GM12878 (cell line): Measurements from ENCODE around the gene COPS8. TPM values are rescaled to one million over a fixed set of nuclear protein-coding genes. Genes with fewer than 3 reads are reported as not detected.

Experiments used
- ATAC-seq: fragments of 200-7000 bp; cut with Tn5 transposase; 3 replicates; pipeline ENCODE4 v1.9.1; 2020; ENCODE audit warnings: mild to moderate bottlenecking, moderate library complexity
- BruUV-seq: library from RNA; stranded (reverse); fragments of 400-500 nt; replicated peaks from 2 replicates; lab custom pipeline; 2021; lab: Mats Ljungman, UMichigan
- CTCF ChIA-PET: fragments of 300-600 bp; sonication (Branson Sonifier 250); formaldehyde crosslinking; extraction: SDS; loops from one replicate; lab custom pipeline; 2021; ENCODE audit warnings: inconsistent platforms; lab: Yijun Ruan, JAX
- POLR2A ChIA-PET: fragments of 350-600 bp; formaldehyde crosslinking; extraction: SDS; loops from one replicate; lab custom pipeline; 2021; ENCODE audit warnings: inconsistent platforms; lab: Charles Lee
- RAD21 ChIA-PET: fragments of 300-600 bp; sonication (Branson Sonifier 250); formaldehyde crosslinking; loops from one replicate; lab custom pipeline; 2023; ENCODE audit warnings: antibody characterized with exemption; ENCODE audit not compliant: unreplicated experiment; lab: Charles Lee
- SMC1A ChIA-PET: fragments of 300-600 bp; sonication (Branson Sonifier 250); formaldehyde crosslinking; loops from one replicate; lab custom pipeline; 2023; ENCODE audit not compliant: unreplicated experiment, uncharacterized antibody; lab: Charles Lee
- DNase-seq: peaks from one replicate; pipeline ENCODE4 v3.0.0-alpha.2; 2011; ENCODE audit warnings: low read depth, low spot score
- FAIRE-seq: peaks from 3 replicates; lab custom pipeline; 2011; peaks lifted over from hg19 to GRCh38; lab: Jason Lieb, UNC
- H2AFZ ChIP-seq: 2 replicates; pipeline ENCODE4 v1.6.0; 2011; ENCODE audit warnings: low read depth, low read length, control low read depth; ENCODE audit not compliant: control insufficient read depth
- H3K27ac ChIP-seq: 2 replicates; pipeline ENCODE4 v1.5.1; 2011; ENCODE audit warnings: control low read depth; ENCODE audit not compliant: control insufficient read depth, insufficient read depth
- H3K27me3 ChIP-seq, 2 experiments: replicated peaks in 1 of 2; 2 replicates each; pipeline versions ENCODE4 v1.6.0 to v1.6.1; 2011; ENCODE audit warnings: low read length in 1 of 2; ENCODE audit not compliant: control insufficient read depth in 2 of 2, insufficient read depth in 2 of 2
- H3K36me3 ChIP-seq, 2 experiments: 2 replicates each; pipeline ENCODE4 v1.5.1; 2011; ENCODE audit warnings: low read length in 1 of 2; ENCODE audit not compliant: control insufficient read depth in 2 of 2, insufficient read depth in 2 of 2
- H3K4me1 ChIP-seq: 2 replicates; pipeline ENCODE4 v1.6.1; 2011; ENCODE audit warnings: mild to moderate bottlenecking, low read length, moderate library complexity, mixed read lengths; ENCODE audit not compliant: control insufficient read depth, insufficient read depth
- H3K4me2 ChIP-seq: 2 replicates; pipeline ENCODE4 v1.6.0; 2011; ENCODE audit warnings: control low read depth; ENCODE audit not compliant: control insufficient read depth, insufficient read depth
- H3K4me3 ChIP-seq: fragments of 200-600 bp; sonication (generic); 2 replicates; pipeline ENCODE4 v1.5.1; 2016
- H3K79me2 ChIP-seq: 2 replicates; pipeline ENCODE4 v1.6.0; 2011; ENCODE audit warnings: low read length; ENCODE audit not compliant: control insufficient read depth, insufficient read depth
- H3K9ac ChIP-seq: 2 replicates; pipeline ENCODE4 v1.8.0; 2011; ENCODE audit warnings: low read length, control low read depth, mixed read lengths; ENCODE audit not compliant: control insufficient read depth, insufficient read depth
- H3K9me3 ChIP-seq: replicated peaks from 3 replicates; pipeline ENCODE4 v1.5.1; 2011; ENCODE audit warnings: mild to moderate bottlenecking, low read length; ENCODE audit not compliant: control insufficient read depth, insufficient read depth
- H4K20me1 ChIP-seq: 2 replicates; pipeline ENCODE4 v1.6.0; 2011; ENCODE audit not compliant: control insufficient read depth, insufficient read depth
- ASH2L ChIP-seq: fragments of 300-600, 200-600 bp; sonication (generic); IDR thresholded peaks from 2 replicates; pipeline ENCODE4 v1.6.1; 2017; ENCODE audit warnings: low read depth, mild to moderate bottlenecking, borderline replicate concordance
- BACH1 ChIP-seq: fragments of 450-650 bp; IDR thresholded peaks from 2 replicates; pipeline ENCODE4 v1.6.1; 2017; ENCODE audit warnings: mild to moderate bottlenecking, borderline replicate concordance
- CHD2 ChIP-seq: IDR thresholded peaks from 2 replicates; pipeline ENCODE4 v1.6.1; 2011; ENCODE audit warnings: low read depth, low read length, improper control_type of control experiment, borderline replicate concordance
- CREB1 ChIP-seq: IDR thresholded peaks from 2 replicates; pipeline ENCODE4 v1.6.1; 2012; ENCODE audit warnings: low read depth, mild to moderate bottlenecking, inconsistent platforms
- E4F1 ChIP-seq: fragments of 450-650 bp; IDR thresholded peaks from 2 replicates; pipeline ENCODE4 v1.6.1; 2018; ENCODE audit warnings: borderline replicate concordance, mild to moderate bottlenecking; ENCODE audit not compliant: partially characterized antibody
- EGR1 ChIP-seq, 2 experiments: IDR thresholded peaks; 1 replicate in 1 of 2; 2 replicates in 1 of 2; pipeline ENCODE4 v1.6.1; 2011 to 2012; ENCODE audit warnings: low read depth in 2 of 2, low read length in 2 of 2, borderline replicate concordance in 1 of 2, mild to moderate bottlenecking in 1 of 2, moderate library complexity in 1 of 2
- KDM1A ChIP-seq: fragments of 200-600 bp; sonication (generic); IDR thresholded peaks from 2 replicates; pipeline ENCODE4 v1.6.1; 2016; ENCODE audit warnings: borderline replicate concordance
- NR2C1 ChIP-seq: fragments of 450-650 bp; IDR thresholded peaks from 2 replicates; pipeline ENCODE4 v1.6.1; 2017; ENCODE audit warnings: antibody characterized with exemption, mild to moderate bottlenecking, moderate library complexity
- NR2C2 ChIP-seq: IDR thresholded peaks from 2 replicates; pipeline ENCODE4 v1.6.1; 2011; ENCODE audit warnings: borderline replicate concordance, low read depth; ENCODE audit not compliant: control insufficient read depth, insufficient read length
- NR2F1 ChIP-seq: fragments of 450-650 bp; conservative IDR thresholded peaks from 2 replicates; pipeline ENCODE4 v1.6.1; 2017; ENCODE audit warnings: mild to moderate bottlenecking
- PBX3 ChIP-seq: IDR thresholded peaks from 2 replicates; pipeline ENCODE4 v1.6.1; 2011; ENCODE audit warnings: mild to moderate bottlenecking, low read depth, low read length, moderate library complexity; ENCODE audit not compliant: insufficient replicate concordance
- SIX5 ChIP-seq: IDR thresholded peaks from 2 replicates; pipeline ENCODE4 v1.6.1; 2011; ENCODE audit warnings: mild to moderate bottlenecking, low read depth, low read length, moderate library complexity; ENCODE audit not compliant: severe bottlenecking
- SRF ChIP-seq, 2 experiments: IDR thresholded peaks; 2 replicates each; pipeline ENCODE4 v1.6.1; 2011; ENCODE audit warnings: low read depth in 2 of 2, low read length in 2 of 2, mild to moderate bottlenecking in 1 of 2, moderate library complexity in 1 of 2
- TBL1XR1 ChIP-seq: IDR thresholded peaks from 2 replicates; pipeline ENCODE4 v1.6.1; 2012; ENCODE audit warnings: low read depth, low read length, improper control_type of control experiment
- YY1 ChIP-seq: IDR thresholded peaks from 2 replicates; pipeline ENCODE4 v1.6.1; 2011; ENCODE audit warnings: low read depth, mild to moderate bottlenecking, low read length
- ZNF207 ChIP-seq: fragments of 450-650 bp; IDR thresholded peaks from 2 replicates; pipeline ENCODE4 v1.6.1; 2014; ENCODE audit warnings: antibody characterized with exemption, mild to moderate bottlenecking, borderline replicate concordance
- ZNF217 ChIP-seq: fragments of 450-650 bp; IDR thresholded peaks from 2 replicates; pipeline ENCODE4 v1.6.1; 2017; ENCODE audit warnings: antibody characterized with exemption, mild to moderate bottlenecking
- ZSCAN29 ChIP-seq: fragments of 450-650 bp; IDR thresholded peaks from 2 replicates; pipeline ENCODE4 v1.6.1; 2017; ENCODE audit warnings: mild to moderate bottlenecking, moderate library complexity
- WGBS: methylation state at CpG from one replicate; pipeline ENCODE4 v1.1.6; 2016; ENCODE audit warnings: low lambda C conversion rate; ENCODE audit not compliant: insufficient replicate concordance, insufficient coverage; ENCODE audit errors: missing lambda C conversion rate; 5-methylcytosine and 5-hydroxymethylcytosine counted together
- in situ Hi-C: fragments of 300-500 bp; cut with MboI; formaldehyde crosslinking; loops from 9 replicates; pipeline ENCODE4 v1.14.3; 2018; ENCODE audit warnings: mixed read lengths
- intact Hi-C: fragments of 100-400 bp; cut with micrococcal nuclease; formaldehyde crosslinking; loops from one replicate; pipeline ENCODE4 v1.14.2; 2022; ENCODE audit not compliant: unreplicated experiment
- polyA plus RNA-seq, 11 experiments: library from polyadenylated mRNA; depleted of rRNA in 4 of 11; unstranded in 6 of 11; stranded (reverse) in 5 of 11; fragments of >200 nt; fragmentation: Nextera tagmentation in 4 of 11; fragmentation: Illumina TruSeq in 1 of 11; extraction: Ambion mirVana in 4 of 11; extraction: Trizol in 1 of 11; gene quantifications; 1 replicate in 1 of 11; 2 replicates in 10 of 11; pipeline versions ENCODE4 v1.2.1 to v1.2.3, GENCODE V29; 2011 to 2016; ENCODE audit warnings: inconsistent platforms in 2 of 11, missing spikeins in 2 of 11, low read depth in 1 of 11
- total RNA-seq, 4 experiments: library from RNA; depleted of rRNA in 3 of 4; stranded (reverse); fragments of >200 nt in 3 of 4; fragmentation: Illumina TruSeq in 1 of 4; extraction: Trizol in 1 of 4; gene quantifications; 2 replicates each; pipeline versions ENCODE4 v1.2.1 to v1.2.3, GENCODE V29; 2013 to 2021
- TF ChIP-seq, protein P1 (sequence below): fragments of 450-650 bp; IDR thresholded peaks from 2 replicates; pipeline ENCODE4 v1.6.1; 2017; ENCODE audit warnings: borderline replicate concordance

COPS8 gene
- total and polyA plus RNA-seq, 10 of the 15 experiments (the other 5 are each of a cell fraction or from before 2014, with no cell fraction given): 44.0 to 134 (median 107) TPM

DNA sequence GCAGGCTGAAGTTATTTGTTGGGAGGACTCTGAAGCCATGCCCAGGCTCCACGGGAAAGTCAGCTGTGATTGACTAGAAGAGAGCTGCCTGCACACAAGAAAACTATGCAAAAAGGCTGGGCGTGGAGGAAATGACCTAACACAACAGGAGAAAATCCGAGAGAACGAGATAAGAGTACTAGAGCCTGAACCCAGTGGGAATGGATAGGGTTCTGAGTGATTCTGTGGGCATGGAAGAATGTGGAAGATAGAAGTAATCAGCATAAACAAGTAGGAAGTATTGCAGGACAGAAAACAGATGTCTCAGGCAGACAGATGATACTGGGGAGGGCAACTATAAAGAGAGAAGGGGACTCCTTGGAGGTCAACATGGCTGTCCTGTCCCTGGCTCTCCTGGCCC lies 12.1 kb upstream of the COPS8 start:
- no peaks in the 10 kb centered on the region for H3K79me2 ChIP-seq
- TF ChIP-seq TBL1XR1 (no peak), NR2C2 (no peak), YY1 (no peak), ASH2L (no peak), NR2F1 (no peak), E4F1 (no peak), ZNF217 (no peak), ZNF207 (no peak), PBX3 (no peak), SRF (IDR thresholded peaks at IDR 0.05; ENCODE audit: low read depth in 2 of 2, low read length in 2 of 2) (no peak), SIX5 (no peak), CHD2 (no peak), BACH1 (no peak), ZSCAN29 (no peak), KDM1A (no peak), EGR1 (IDR thresholded peaks at IDR 0.05; ENCODE audit: borderline replicate concordance in 1 of 2, low read depth in 2 of 2, low read length in 2 of 2) (no peak), CREB1 (no peak), NR2C1 (no peak)
- TF ChIP-seq, protein P1, sequence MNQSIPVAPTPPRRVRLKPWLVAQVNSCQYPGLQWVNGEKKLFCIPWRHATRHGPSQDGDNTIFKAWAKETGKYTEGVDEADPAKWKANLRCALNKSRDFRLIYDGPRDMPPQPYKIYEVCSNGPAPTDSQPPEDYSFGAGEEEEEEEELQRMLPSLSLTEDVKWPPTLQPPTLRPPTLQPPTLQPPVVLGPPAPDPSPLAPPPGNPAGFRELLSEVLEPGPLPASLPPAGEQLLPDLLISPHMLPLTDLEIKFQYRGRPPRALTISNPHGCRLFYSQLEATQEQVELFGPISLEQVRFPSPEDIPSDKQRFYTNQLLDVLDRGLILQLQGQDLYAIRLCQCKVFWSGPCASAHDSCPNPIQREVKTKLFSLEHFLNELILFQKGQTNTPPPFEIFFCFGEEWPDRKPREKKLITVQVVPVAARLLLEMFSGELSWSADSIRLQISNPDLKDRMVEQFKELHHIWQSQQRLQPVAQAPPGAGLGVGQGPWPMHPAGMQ: no peak
- no peaks in the 10 kb centered on the region for H3K27me3 ChIP-seq
- BruUV-seq: no TSS peak
- RAD21 ChIA-PET: no interaction called here
- 0 out of 2 replicates have a peak, but pooled peaks cover 2% of the 10 kb centered on the region for H4K20me1 ChIP-seq
- no peaks in the 10 kb centered on the region for H3K36me3 ChIP-seq
- SMC1A ChIA-PET: interaction anchor here (5.0 kb wide), 1 partner anchor 13 kb away, joined by 16 read pairs; the partner anchor contains the start of gene COPS8
- in situ Hi-C loops: loop anchor here (5.0 kb wide), 3 partner anchors 561 to 1296 kb away; no protein-coding TSS in a partner anchor
- intact Hi-C loops: loop anchor here (2.0 kb wide), 1 partner anchor 721 kb away; no protein-coding TSS in a partner anchor
- no peak for FAIRE-seq
- 19% methylated on average over 4 of the region's 4 CpGs for WGBS
- no peaks in the 10 kb centered on the region for H3K4me1 ChIP-seq
- no peak overlapping the region for H3K9ac ChIP-seq
- no peak overlapping the region for H2AFZ ChIP-seq
- H3K27ac ChIP-seq: no peak overlapping the region
- H3K9me3 ChIP-seq: no peaks in the 10 kb centered on the region
- POLR2A ChIA-PET: interaction anchor here (0.9 kb wide), 1 partner anchor 12 kb away, joined by 3 read pairs; the partner anchor contains the start of gene COPS8
- no peak overlapping the region for H3K4me2 ChIP-seq
- DNase-seq: no peak
- no peak for ATAC-seq
- no peak overlapping the region for H3K4me3 ChIP-seq
- CTCF ChIA-PET: interaction anchor here (1.0 to 3.6 kb wide), 4 partner anchors 12 to 1294 kb away, joined by 4 to 20 read pairs (median 8); partner anchors contain the start of gene COPS8
